Anterior cingulate cortex (tissue), 58 donors: ENCODE results near the gene EMC9.

Source experiments
- DNase-seq, 58 donors: peaks; one replicate each; lab custom pipeline; 2025; lab: John Stamatoyannopoulos, UW

EMC9 gene

GRCh38 chr14:24150567-24150966 is 9.2 kb upstream of the EMC9 start:
- DNase-seq, result no peak

GRCh38 chr14:24150061-24150460 is 8.7 kb upstream of the EMC9 start:
- no peak for DNase-seq

DNA sequence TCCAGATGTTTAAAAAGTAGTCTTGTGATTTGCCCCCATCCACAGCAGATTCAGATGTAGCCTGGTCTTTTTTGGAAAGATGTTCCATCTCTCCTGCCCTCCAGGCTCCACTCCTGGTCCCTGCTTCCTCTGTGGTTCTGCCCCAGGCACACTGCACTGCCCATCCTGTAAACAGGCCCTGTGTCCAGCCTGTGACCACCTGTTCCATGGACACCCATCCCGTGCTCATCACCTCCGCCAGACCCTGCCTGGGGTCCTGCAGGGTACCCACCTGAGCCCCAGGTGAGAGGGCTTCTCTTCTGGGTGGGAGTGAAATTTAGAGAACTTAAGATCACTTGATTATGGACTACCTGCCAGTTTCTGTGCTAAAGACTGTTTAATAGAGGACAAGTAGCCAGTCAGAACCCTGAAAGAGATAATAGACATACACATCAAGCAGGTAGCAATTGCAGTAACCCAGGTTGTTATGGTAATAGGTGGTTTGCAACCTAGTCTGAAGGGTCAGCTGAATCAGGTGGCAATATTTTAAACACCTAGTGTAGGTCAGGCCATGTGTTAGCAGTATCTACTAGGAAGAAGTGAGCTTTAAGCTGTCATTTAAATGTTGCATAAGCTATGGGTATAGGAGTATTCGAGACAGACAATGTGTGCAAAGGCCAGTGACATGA is 8.0 kb upstream of the EMC9 start:
- DNase-seq, result no peak

GRCh38 chr14:24147761-24148428 is 6.5 kb upstream of the EMC9 start:
- DNase-seq, result peak in 2 of 58 donors; percentile 44 to 53

- DNase-seq, result peak; percentile 73 to 98 (median 96)
Observed at GRCh38 chr14:24146978-24147760, 5.8 kb upstream of the EMC9 start, which contains the start of gene RNF31. TSS of gene RNF31 (plus strand) at chr14:24147498. CDS start at chr14:24147699, 201 bp downstream.

DNA sequence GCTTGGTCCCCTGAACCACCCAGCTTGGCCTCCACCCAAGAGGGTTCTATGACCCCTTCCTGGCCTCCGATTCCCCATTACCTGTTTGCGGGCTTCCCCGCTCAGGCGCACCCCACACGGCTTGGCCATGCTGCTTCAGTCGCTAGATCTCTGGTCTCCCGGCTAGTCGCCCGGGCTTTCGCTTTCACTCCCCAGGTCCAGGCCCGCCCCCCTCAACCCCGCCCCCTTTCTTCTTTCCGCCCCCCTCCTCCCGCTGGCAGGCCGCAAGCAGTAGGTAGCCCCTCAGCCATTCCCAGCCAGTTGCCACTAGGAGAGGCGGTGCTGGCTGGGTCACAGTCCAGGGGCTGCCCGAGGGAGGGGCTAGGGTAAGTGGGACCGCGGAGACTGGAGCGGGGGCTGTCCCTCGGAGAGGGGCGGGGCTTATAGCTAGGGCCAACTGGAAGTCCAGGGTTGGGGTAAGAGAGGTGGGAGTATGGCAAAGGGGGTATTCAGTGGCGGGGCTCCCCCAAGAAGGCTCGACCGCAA is 5.1 kb upstream of the EMC9 start, which contains the start of gene PSME2:
PSME2 (minus strand) TSS at position 158 of the 525 bp plus-strand sequence; CDS start at position 129, 29 bp downstream.
- DNase-seq, result peak in 57 of 58 donors; percentile 57 to 91 (median 83)

DNA sequence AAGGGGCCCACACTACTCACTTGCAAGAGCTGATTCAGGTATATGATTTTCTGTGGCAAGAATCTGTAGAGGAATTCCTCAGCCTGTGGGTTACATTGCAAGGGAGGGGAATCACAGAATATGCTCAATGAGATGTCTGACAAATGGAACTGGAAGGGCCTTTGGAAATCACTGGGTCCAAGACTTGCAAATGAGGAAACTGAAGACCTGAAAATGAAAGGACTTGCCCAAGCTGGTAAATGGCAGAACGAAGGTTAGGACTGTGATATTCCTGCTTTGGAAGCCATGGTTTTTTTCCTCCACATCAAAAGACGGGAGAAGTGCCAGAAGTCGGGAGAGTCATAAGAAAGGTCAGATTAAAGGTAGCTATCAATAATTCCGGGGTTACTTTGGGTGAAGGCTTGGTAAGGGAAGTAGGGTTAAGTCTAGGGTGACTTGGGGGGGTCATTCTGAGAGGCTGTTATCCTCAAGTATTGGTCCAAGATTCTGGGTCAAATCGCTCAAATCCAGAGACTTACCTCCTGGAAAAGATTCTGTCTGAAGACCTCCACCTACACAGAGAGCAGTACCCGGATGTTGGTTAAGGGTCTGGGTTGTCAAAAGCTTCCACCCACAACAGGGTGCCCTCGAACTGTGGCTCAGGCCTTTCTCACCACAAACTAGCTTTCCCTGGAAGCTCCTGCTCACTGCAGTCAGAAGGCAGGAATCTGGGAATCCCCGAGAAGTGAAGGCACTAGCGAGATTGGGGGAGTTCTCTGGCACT is 4.5 kb upstream of the EMC9 start:
- no peak for DNase-seq

DNA sequence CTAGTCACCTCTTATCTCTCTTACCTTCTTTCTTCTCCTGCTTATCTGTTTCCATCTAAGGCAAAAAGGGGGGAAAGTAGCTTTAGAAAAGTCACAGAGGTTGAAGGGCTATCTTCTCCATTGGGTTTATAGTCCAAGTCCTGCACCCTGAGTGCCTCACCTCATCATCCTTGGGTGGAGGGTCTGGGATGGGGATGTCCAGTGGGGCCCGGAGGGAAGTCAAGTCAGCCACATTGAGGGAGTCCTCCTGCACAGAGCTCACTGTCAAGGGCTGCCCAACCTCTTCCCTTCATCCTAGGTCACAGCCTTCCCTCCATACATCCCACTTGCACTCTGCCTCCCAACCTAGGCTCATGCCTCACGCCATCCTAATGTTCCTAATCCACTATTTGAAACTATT is 3.8 kb upstream of the EMC9 start:
- no peak for DNase-seq

DNA sequence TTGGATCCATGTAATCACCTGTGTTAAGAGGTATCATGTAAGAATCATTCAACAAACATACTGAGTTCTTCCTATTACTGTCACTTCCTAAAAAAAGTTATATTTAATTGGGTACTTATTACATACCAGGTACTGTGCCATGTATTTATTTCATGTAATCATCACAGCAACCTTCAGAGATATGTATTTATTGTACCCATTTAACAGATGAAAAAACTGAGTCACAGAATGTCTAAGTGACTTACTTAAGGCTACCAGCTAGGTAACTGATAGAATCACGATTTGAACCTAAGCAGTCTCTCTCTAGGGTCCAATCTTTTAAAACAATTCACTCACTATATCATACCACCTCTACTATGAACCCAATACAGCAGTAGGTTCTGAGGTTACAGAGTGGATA is 3.1 kb upstream of the EMC9 start:
- no peak for DNase-seq

GRCh38 chr14:24143511-24143910 is 2.1 kb upstream of the EMC9 start:
- no peak for DNase-seq

DNA sequence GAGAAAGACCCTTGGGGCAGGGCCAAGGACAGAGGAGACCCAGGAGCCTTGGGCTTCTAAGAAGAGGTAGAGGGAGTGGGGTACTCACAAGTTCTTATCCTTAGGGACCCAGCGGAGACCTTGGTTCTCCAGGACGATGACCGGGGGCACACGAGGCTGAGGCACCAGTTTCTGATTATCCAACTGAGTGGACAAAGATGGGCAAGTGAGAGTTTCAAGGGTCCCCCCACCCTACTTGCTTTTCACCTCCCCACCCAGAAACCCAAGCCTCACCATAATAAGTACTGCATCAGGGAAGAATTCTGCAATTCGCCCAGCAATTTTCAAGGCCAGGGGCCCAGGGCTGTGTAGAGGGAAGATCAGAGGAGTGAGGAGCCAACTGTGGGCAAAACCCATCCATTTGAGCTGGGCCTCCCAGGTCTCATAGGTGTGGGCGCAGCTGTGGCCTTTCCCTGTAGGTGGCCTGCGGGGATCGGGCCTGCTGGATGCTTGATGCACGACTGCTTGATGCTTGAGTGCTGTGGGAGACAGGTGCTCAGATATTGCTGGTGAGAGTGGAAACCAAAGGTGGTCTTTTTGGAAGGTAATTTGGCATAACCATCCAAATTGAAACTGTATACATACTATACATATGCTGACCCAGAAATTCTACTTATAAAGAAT is 2.0 kb downstream of the EMC9 start:
- DNase-seq, result no peak

DNA sequence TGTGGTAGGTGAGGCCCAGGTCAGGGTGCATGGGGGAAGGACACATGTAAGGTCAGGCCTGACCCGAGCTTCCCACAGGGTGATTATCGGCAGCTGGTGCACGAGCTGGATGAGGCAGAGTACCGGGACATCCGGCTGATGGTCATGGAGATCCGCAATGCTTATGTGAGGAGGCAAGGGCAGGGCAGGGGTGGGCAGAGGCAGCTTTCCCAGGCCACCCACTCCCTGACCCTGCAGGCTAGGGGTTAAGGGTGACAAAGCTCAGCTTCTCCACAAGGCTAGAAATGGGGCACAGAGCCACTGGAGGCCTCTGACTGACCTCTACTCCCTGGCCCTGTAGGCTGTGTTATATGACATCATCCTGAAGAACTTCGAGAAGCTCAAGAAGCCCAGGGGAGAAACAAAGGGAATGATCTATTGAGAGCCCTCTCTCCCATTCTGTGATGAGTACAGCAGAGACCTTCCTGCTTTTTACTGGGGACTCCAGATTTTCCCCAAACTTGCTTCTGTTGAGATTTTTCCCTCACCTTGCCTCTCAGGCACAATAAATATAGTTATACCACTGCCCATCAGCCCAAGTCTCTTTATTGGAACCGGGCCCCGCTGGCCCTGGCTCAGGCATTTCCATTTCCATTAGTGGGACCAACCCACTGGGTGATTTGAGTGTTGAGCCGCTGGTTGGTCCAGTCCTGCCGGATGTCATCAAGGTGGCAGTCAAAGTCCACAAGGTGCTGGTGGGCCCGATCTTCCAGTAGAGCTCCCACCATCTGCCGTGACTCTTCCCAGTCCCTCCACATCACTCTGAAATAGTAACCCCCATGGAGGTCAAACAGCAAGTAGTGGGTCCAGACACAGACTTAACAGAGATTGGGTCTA is 2.8 kb downstream of the EMC9 start:
- no peak for DNase-seq

GRCh38 chr14:24137529-24138395 is 3.6 kb downstream of the EMC9 start:
- no peak for DNase-seq

- no peak for DNase-seq
Observed at GRCh38 chr14:24136684-24137528, 4.5 kb downstream of the EMC9 start.

- DNase-seq, result peak; percentile 32 to 96 (median 88)
Observed at GRCh38 chr14:24135834-24136683, 5.3 kb downstream of the EMC9 start, which contains the start of gene PSME1. TSS of gene PSME1 (plus strand) at chr14:24136194. CDS start at chr14:24136263, 69 bp downstream.

DNA sequence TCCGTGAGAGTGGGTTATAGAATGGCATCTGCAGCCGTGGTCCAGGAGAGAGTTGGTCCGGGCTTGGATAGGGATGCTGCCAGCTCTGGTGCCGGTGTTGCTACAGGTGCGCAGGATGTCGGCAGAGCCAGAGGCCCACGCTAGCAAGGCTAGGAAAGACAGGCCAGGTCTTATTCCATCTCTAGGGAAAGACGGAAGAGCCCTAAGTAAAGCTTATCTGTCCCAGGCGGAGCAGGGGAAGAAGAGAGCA is 5.9 kb downstream of the EMC9 start:
- no peak for DNase-seq
